HL-60 (cell line): Measurements from ENCODE around the gene DCK.
A peak's percentile ranks its signal among the peaks of the same experiment; 100 is the strongest.

Source experiments
- DNase-seq, 2 experiments: peaks; one replicate each; pipeline ENCODE4 v3.0.0-alpha.2; 2010 to 2020; ENCODE audit warnings: low read depth in 1 of 2, low spot score in 1 of 2
- H3K27ac ChIP-seq: fragments of 250-450 bp; sonication (Bioruptor Pico); replicated peaks from 2 replicates; pipeline ENCODE4 v1.5.1; 2020; ENCODE audit warnings: mild to moderate bottlenecking, moderate library complexity
- H3K27me3 ChIP-seq: fragments of 250-450 bp; sonication (Bioruptor Pico); 2 replicates; pipeline ENCODE4 v1.5.1; 2021; ENCODE audit warnings: mild to moderate bottlenecking, moderate library complexity; ENCODE audit not compliant: insufficient read depth, poor library complexity, severe bottlenecking
- H3K4me3 ChIP-seq: replicated peaks from 2 replicates; pipeline ENCODE4 v1.5.1; 2011; ENCODE audit warnings: mild to moderate bottlenecking, control low read depth, low read length; ENCODE audit not compliant: insufficient read depth
- GABPA ChIP-seq: IDR thresholded peaks from 2 replicates; pipeline ENCODE4 v1.6.1; 2012; ENCODE audit warnings: low read depth
- POLR2AphosphoS5 ChIP-seq: IDR thresholded peaks from 2 replicates; pipeline ENCODE4 v1.6.1; 2012; ENCODE audit warnings: low read depth
- SPI1 ChIP-seq: IDR thresholded peaks from 2 replicates; pipeline ENCODE4 v1.6.1; 2012; ENCODE audit warnings: low read depth, mild to moderate bottlenecking, borderline replicate concordance
- TF ChIP-seq, protein P1 (sequence below): IDR thresholded peaks from 2 replicates; pipeline ENCODE4 v1.6.1; 2012; ENCODE audit warnings: low read depth; ENCODE audit not compliant: insufficient replicate concordance
- TF ChIP-seq, protein P2 (sequence below): IDR thresholded peaks from one replicate; pipeline ENCODE4 v1.5.1; 2011; ENCODE audit warnings: low read length, control low read depth, inconsistent platforms; ENCODE audit not compliant: insufficient read depth

DCK gene

DNA sequence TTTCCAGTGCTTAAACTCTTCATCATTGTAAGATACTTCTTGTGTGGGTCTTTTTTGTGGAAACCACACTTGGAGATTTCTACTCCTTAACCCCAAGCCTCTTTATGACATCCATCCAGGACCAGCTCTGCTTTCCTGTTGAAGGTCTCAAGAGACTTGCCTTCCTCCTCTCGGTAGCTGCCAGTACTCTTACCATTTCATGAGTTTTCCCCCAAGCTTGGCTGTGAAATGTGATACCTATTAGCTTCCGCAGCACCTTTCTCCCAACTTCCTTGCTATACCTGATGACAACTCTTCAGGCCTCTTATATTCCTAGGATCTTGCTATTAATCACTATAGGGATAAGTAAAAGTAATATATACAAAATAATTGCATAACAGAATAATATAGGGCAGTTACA, 1.9 kb upstream of the DCK start:
- H3K27ac ChIP-seq, result no peak overlapping the region
- no peak overlapping the region for H3K4me3 ChIP-seq
- TF ChIP-seq, protein P1, sequence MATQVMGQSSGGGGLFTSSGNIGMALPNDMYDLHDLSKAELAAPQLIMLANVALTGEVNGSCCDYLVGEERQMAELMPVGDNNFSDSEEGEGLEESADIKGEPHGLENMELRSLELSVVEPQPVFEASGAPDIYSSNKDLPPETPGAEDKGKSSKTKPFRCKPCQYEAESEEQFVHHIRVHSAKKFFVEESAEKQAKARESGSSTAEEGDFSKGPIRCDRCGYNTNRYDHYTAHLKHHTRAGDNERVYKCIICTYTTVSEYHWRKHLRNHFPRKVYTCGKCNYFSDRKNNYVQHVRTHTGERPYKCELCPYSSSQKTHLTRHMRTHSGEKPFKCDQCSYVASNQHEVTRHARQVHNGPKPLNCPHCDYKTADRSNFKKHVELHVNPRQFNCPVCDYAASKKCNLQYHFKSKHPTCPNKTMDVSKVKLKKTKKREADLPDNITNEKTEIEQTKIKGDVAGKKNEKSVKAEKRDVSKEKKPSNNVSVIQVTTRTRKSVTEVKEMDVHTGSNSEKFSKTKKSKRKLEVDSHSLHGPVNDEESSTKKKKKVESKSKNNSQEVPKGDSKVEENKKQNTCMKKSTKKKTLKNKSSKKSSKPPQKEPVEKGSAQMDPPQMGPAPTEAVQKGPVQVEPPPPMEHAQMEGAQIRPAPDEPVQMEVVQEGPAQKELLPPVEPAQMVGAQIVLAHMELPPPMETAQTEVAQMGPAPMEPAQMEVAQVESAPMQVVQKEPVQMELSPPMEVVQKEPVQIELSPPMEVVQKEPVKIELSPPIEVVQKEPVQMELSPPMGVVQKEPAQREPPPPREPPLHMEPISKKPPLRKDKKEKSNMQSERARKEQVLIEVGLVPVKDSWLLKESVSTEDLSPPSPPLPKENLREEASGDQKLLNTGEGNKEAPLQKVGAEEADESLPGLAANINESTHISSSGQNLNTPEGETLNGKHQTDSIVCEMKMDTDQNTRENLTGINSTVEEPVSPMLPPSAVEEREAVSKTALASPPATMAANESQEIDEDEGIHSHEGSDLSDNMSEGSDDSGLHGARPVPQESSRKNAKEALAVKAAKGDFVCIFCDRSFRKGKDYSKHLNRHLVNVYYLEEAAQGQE, result no peak
- TF ChIP-seq POLR2AphosphoS5, result no peak
- no peak for DNase-seq
- H3K27me3 ChIP-seq, result no peaks in the 10 kb centered on the region

DNA sequence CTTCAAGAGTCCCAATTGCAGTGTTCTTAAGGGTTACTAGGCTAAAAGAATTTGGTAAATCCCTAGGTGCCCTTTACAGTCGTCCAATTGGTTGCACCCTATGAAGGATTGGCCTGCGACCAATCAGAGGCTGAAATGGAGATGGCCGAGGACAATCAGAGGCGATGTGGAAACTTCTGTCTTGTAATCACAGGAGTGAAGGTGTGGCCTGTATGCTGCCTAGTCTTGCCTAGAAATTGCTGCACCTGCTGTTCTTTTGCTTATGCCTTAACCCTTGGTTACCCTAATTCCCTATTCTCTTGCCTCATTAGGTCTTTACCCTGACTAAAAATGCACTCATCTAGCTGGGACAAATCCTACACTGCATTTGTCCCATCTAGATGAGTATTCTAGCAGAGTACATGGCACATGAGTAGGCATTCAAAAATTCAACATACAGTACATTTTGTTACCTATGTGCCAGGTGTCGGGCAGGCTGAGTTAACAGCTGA, 1.0 kb upstream of the DCK start:
- TF ChIP-seq, protein P2, sequence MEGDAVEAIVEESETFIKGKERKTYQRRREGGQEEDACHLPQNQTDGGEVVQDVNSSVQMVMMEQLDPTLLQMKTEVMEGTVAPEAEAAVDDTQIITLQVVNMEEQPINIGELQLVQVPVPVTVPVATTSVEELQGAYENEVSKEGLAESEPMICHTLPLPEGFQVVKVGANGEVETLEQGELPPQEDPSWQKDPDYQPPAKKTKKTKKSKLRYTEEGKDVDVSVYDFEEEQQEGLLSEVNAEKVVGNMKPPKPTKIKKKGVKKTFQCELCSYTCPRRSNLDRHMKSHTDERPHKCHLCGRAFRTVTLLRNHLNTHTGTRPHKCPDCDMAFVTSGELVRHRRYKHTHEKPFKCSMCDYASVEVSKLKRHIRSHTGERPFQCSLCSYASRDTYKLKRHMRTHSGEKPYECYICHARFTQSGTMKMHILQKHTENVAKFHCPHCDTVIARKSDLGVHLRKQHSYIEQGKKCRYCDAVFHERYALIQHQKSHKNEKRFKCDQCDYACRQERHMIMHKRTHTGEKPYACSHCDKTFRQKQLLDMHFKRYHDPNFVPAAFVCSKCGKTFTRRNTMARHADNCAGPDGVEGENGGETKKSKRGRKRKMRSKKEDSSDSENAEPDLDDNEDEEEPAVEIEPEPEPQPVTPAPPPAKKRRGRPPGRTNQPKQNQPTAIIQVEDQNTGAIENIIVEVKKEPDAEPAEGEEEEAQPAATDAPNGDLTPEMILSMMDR, result no peak
- no peak for TF ChIP-seq SPI1
- TF ChIP-seq GABPA, result no peak
- TF ChIP-seq POLR2AphosphoS5, result no peak
- TF ChIP-seq, protein P1, result no peak
- H3K27ac ChIP-seq, result peak overlapping the region; percentile 94
- no peaks in the 10 kb centered on the region for H3K27me3 ChIP-seq
- H3K4me3 ChIP-seq, result peak overlapping the region; percentile 91
- peak in 1 of 2 experiments; percentile 29 for DNase-seq

DNA sequence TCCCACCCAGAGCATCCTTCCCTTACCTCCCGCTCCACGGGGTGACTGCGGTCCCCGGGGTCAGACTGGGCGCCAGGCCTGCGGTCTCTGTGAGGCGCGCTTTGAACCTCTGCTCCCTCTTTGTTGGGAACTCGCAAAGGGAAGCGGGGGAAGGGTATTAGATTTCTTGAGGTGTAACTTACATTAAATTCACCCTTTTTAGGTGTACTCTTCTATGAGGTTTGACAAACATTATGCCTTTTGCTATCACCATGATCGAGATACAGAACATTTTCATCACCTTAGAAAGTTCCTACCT, 569 bp downstream of the DCK start:
- Histone ChIP-seq H3K27me3 (no peaks in the 10 kb centered on the region), H3K27ac (peak overlapping the region; percentile 94), H3K4me3 (peak overlapping the region; percentile 91)
- DNase-seq, result peak; percentile 28 to 36
- TF ChIP-seq SPI1 (no peak), GABPA (no peak), POLR2AphosphoS5 (no peak)
- TF ChIP-seq, protein P1, result no peak
- TF ChIP-seq, protein P2, result no peak
